ENCODE data around the gene FOXA1.

FOXA1 gene

GRCh38 chr14:37573356-37573755 lies 21.7 kb downstream of the FOXA1 start:
- TF ChIP-seq GATA3 (IDR thresholded peaks at IDR 0.05; ENCODE audit: low read depth, low read length) (no peak), GATA2 (IDR thresholded peaks at IDR 0.05; ENCODE audit: low read depth, low read length) (no peak)

GRCh38 chr14:37571391-37571790 lies 23.7 kb downstream of the FOXA1 start:
- TF ChIP-seq GATA3 (IDR thresholded peaks at IDR 0.05; ENCODE audit: low read depth, low read length): no peak
- no peak for TF ChIP-seq GATA2 (IDR thresholded peaks at IDR 0.05; ENCODE audit: low read depth, low read length)

- TF ChIP-seq GATA3 (IDR thresholded peaks at IDR 0.05; ENCODE audit: low read depth, low read length) (no peak), GATA2 (IDR thresholded peaks at IDR 0.05; ENCODE audit: low read depth, low read length) (no peak)
Measured at GRCh38 chr14:37569729-37570128, 25.3 kb downstream of the FOXA1 start.

- TF ChIP-seq GATA3 (IDR thresholded peaks at IDR 0.05; ENCODE audit: low read depth, low read length) (no peak), GATA2 (IDR thresholded peaks at IDR 0.05; ENCODE audit: low read depth, low read length) (no peak)
Measured at GRCh38 chr14:37566811-37567371, 28.2 kb downstream of the FOXA1 start.

- TF ChIP-seq GATA3 (IDR thresholded peaks at IDR 0.05; ENCODE audit: low read depth, low read length): no peak
- no peak for TF ChIP-seq GATA2 (IDR thresholded peaks at IDR 0.05; ENCODE audit: low read depth, low read length)
Measured at GRCh38 chr14:37565550-37565949, 29.5 kb downstream of the FOXA1 start.

- no peak for TF ChIP-seq GATA2 (IDR thresholded peaks at IDR 0.05; ENCODE audit: low read depth, low read length)
- TF ChIP-seq GATA3 (IDR thresholded peaks at IDR 0.05; ENCODE audit: low read depth, low read length): no peak
Measured at GRCh38 chr14:37563189-37563588, 31.9 kb downstream of the FOXA1 start.

- TF ChIP-seq GATA3 (IDR thresholded peaks at IDR 0.05; ENCODE audit: low read depth, low read length) (no peak), GATA2 (IDR thresholded peaks at IDR 0.05; ENCODE audit: low read depth, low read length) (no peak)
Measured at GRCh38 chr14:37559386-37559785, 35.7 kb downstream of the FOXA1 start.

GRCh38 chr14:37558740-37559139 lies 36.3 kb downstream of the FOXA1 start:
- TF ChIP-seq GATA3 (IDR thresholded peaks at IDR 0.05; ENCODE audit: low read depth, low read length): no peak
- TF ChIP-seq GATA2 (IDR thresholded peaks at IDR 0.05; ENCODE audit: low read depth, low read length): no peak

GRCh38 chr14:37553935-37554550 lies 41.0 kb downstream of the FOXA1 start:
- TF ChIP-seq GATA3 (IDR thresholded peaks at IDR 0.05; ENCODE audit: low read depth, low read length) (no peak), GATA2 (IDR thresholded peaks at IDR 0.05; ENCODE audit: low read depth, low read length) (no peak)

- no peak for TF ChIP-seq GATA3 (IDR thresholded peaks at IDR 0.05; ENCODE audit: low read depth, low read length)
- no peak for TF ChIP-seq GATA2 (IDR thresholded peaks at IDR 0.05; ENCODE audit: low read depth, low read length)
Measured at GRCh38 chr14:37551119-37551518, 43.9 kb downstream of the FOXA1 start.

- no peak for TF ChIP-seq GATA2 (IDR thresholded peaks at IDR 0.05; ENCODE audit: low read depth, low read length)
- TF ChIP-seq GATA3 (IDR thresholded peaks at IDR 0.05; ENCODE audit: low read depth, low read length): no peak
Measured at GRCh38 chr14:37550511-37550910, 44.5 kb downstream of the FOXA1 start.

- no peak for TF ChIP-seq GATA2 (IDR thresholded peaks at IDR 0.05; ENCODE audit: low read depth, low read length)
- no peak for TF ChIP-seq GATA3 (IDR thresholded peaks at IDR 0.05; ENCODE audit: low read depth, low read length)
Measured at GRCh38 chr14:37546621-37547447, 48.2 kb downstream of the FOXA1 start.

- TF ChIP-seq GATA3 (IDR thresholded peaks at IDR 0.05; ENCODE audit: low read depth, low read length) (no peak), GATA2 (IDR thresholded peaks at IDR 0.05; ENCODE audit: low read depth, low read length) (no peak)
Measured at GRCh38 chr14:37545174-37545573, 49.9 kb downstream of the FOXA1 start.

GRCh38 chr14:37544407-37544806 lies 50.6 kb downstream of the FOXA1 start:
- no peak for TF ChIP-seq GATA2 (IDR thresholded peaks at IDR 0.05; ENCODE audit: low read depth, low read length)
- no peak for TF ChIP-seq GATA3 (IDR thresholded peaks at IDR 0.05; ENCODE audit: low read depth, low read length)

- TF ChIP-seq GATA3 (IDR thresholded peaks at IDR 0.05; ENCODE audit: low read depth, low read length) (no peak), GATA2 (IDR thresholded peaks at IDR 0.05; ENCODE audit: low read depth, low read length) (no peak)
Measured at GRCh38 chr14:37539992-37540391, 55.1 kb downstream of the FOXA1 start.
